Endothelial cell (in vitro differentiated cells): ENCODE measurements around the gene D2HGDH. TPM values are rescaled to one million over a fixed set of nuclear protein-coding genes. Genes with fewer than 3 reads are reported as not detected.
"Not testable (repeated sequence)": the region's sequence is repeated elsewhere in the genome, so short reads cannot be mapped to it uniquely, and the experiment has no call there.

Experiments
- DNase-seq: peaks from one replicate; pipeline ENCODE4 v3.0.0; 2021; ENCODE audit warnings: low spot score
- H3K27ac Mint-ChIP-seq: one replicate; pipeline ENCODE4 v1.8.0; 2021; ENCODE audit warnings: mixed read lengths, inconsistent platforms; ENCODE audit not compliant: unreplicated experiment
- H3K27me3 Mint-ChIP-seq: one replicate; pipeline ENCODE4 v1.8.0; 2021; ENCODE audit warnings: mild to moderate bottlenecking, moderate library complexity, mixed read lengths, inconsistent platforms; ENCODE audit not compliant: unreplicated experiment
- H3K36me3 Mint-ChIP-seq: one replicate; pipeline ENCODE4 v1.8.0; 2021; ENCODE audit warnings: mild to moderate bottlenecking, low read depth, mixed read lengths, inconsistent platforms; ENCODE audit not compliant: unreplicated experiment
- H3K4me1 Mint-ChIP-seq: one replicate; pipeline ENCODE4 v1.8.0; 2021; ENCODE audit warnings: mild to moderate bottlenecking, mixed read lengths, inconsistent platforms; ENCODE audit not compliant: unreplicated experiment
- H3K4me3 Mint-ChIP-seq: one replicate; pipeline ENCODE4 v1.8.0; 2021; ENCODE audit warnings: mild to moderate bottlenecking, mixed read lengths, inconsistent platforms; ENCODE audit not compliant: unreplicated experiment
- H3K9me3 Mint-ChIP-seq: one replicate; pipeline ENCODE4 v1.8.0; 2021; ENCODE audit warnings: mixed read lengths, inconsistent platforms; ENCODE audit not compliant: unreplicated experiment
- CTCF ChIP-seq: fragments of 200-600 bp; sonication (generic); IDR thresholded peaks from one replicate; pipeline ENCODE4 v1.5.0; 2021; ENCODE audit warnings: antibody characterized with exemption; ENCODE audit not compliant: unreplicated experiment
- total RNA-seq: library from RNA; stranded (reverse); fragmentation: NEBNext Ultra II Directional; extraction: Animal tissue kit (Norgen Biotek cat#: 25700); gene quantifications from one replicate; pipeline ENCODE4 v1.2.1, GENCODE V29; 2021; ENCODE audit not compliant: unreplicated experiment

The D2HGDH gene
- total RNA-seq, 1 donor from 2014 or later: 11.4 TPM

- H3K36me3 Mint-ChIP-seq: no peaks in the 10 kb centered on the region
- H3K4me3 Mint-ChIP-seq: no peak overlapping the region
- H3K27me3 Mint-ChIP-seq: peaks cover 5% of the 10 kb centered on the region
- H3K9me3 Mint-ChIP-seq: no peaks in the 10 kb centered on the region
- peak; percentile 4 for DNase-seq
- no peaks in the 10 kb centered on the region for H3K4me1 Mint-ChIP-seq
- no peak overlapping the region for H3K27ac Mint-ChIP-seq
- no peak for TF ChIP-seq CTCF
These were observed 68.2 kb downstream of the D2HGDH start for GRCh38 chr2:241802421-241803318.

GRCh38 chr2:241803387-241804325 is 69.2 kb downstream of the D2HGDH start:
- H3K27me3 Mint-ChIP-seq: peaks cover 9% of the 10 kb centered on the region
- no peak overlapping the region for H3K4me3 Mint-ChIP-seq
- no peak for TF ChIP-seq CTCF
- H3K9me3 Mint-ChIP-seq: no peaks in the 10 kb centered on the region
- H3K27ac Mint-ChIP-seq: no peak overlapping the region
- H3K36me3 Mint-ChIP-seq: no peaks in the 10 kb centered on the region
- H3K4me1 Mint-ChIP-seq: peaks cover 5% of the 10 kb centered on the region
- DNase-seq: peak; percentile 19

GRCh38 chr2:241804326-241805229 is 70.1 kb downstream of the D2HGDH start:
- peak; percentile 21 for DNase-seq
- TF ChIP-seq CTCF: no peak
- peaks cover 5% of the 10 kb centered on the region for H3K4me1 Mint-ChIP-seq
- no peak overlapping the region for H3K27ac Mint-ChIP-seq
- no peak overlapping the region for H3K4me3 Mint-ChIP-seq
- peaks cover 14% of the 10 kb centered on the region for H3K27me3 Mint-ChIP-seq
- H3K36me3 Mint-ChIP-seq: no peaks in the 10 kb centered on the region
- H3K9me3 Mint-ChIP-seq: no peaks in the 10 kb centered on the region

- not testable (repeated sequence) for H3K9me3 Mint-ChIP-seq, H3K4me1 Mint-ChIP-seq, DNase-seq, H3K27me3 Mint-ChIP-seq, H3K27ac Mint-ChIP-seq, H3K36me3 Mint-ChIP-seq, H3K4me3 Mint-ChIP-seq
These were observed 71.8 kb downstream of the D2HGDH start for GRCh38 chr2:241806217-241806616.
